ENCODE results near the gene DPM3.

The DPM3 gene

GRCh38 chr1:155108296-155108695, 32.0 kb downstream of the DPM3 start:
- no peaks in the 10 kb centered on the region for H3K36me3 ChIP-seq (replicated peaks; ENCODE audit: insufficient read depth, low read length)
- H3K9ac ChIP-seq (ENCODE audit: low read length) = no peak overlapping the region
- no peak overlapping the region for H3K4me3 ChIP-seq (ENCODE audit: low read length)
- no peaks in the 10 kb centered on the region for H3K9me3 ChIP-seq (replicated peaks; ENCODE audit: insufficient read depth, low read length)
- H4K20me1 ChIP-seq (ENCODE audit: insufficient read depth, low read length) = no peaks in the 10 kb centered on the region
- H3K27me3 ChIP-seq (replicated peaks; ENCODE audit: insufficient read depth, low read length) = peaks cover 21% of the 10 kb centered on the region
- H2AFZ ChIP-seq (ENCODE audit: low read length) = no peak overlapping the region
- H3F3A ChIP-seq (ENCODE audit: insufficient read depth, low read length) = no peaks in the 10 kb centered on the region
- no peak for TF ChIP-seq EZH2 (optimal IDR thresholded peaks at IDR 0.05; ENCODE audit: low read depth, low read length)
- TF ChIP-seq, protein P1, sequence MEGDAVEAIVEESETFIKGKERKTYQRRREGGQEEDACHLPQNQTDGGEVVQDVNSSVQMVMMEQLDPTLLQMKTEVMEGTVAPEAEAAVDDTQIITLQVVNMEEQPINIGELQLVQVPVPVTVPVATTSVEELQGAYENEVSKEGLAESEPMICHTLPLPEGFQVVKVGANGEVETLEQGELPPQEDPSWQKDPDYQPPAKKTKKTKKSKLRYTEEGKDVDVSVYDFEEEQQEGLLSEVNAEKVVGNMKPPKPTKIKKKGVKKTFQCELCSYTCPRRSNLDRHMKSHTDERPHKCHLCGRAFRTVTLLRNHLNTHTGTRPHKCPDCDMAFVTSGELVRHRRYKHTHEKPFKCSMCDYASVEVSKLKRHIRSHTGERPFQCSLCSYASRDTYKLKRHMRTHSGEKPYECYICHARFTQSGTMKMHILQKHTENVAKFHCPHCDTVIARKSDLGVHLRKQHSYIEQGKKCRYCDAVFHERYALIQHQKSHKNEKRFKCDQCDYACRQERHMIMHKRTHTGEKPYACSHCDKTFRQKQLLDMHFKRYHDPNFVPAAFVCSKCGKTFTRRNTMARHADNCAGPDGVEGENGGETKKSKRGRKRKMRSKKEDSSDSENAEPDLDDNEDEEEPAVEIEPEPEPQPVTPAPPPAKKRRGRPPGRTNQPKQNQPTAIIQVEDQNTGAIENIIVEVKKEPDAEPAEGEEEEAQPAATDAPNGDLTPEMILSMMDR (IDR thresholded peaks at IDR 0.05; ENCODE audit: low read length) = no peak
- no peak for TF ChIP-seq EZH2phosphoT487 (IDR thresholded peaks at IDR 0.05; ENCODE audit: low read length)
- no peaks in the 10 kb centered on the region for H3K9me2 ChIP-seq (replicated peaks; ENCODE audit: insufficient read depth, low read length)
- DNase-seq = no peak
- H3K4me1 ChIP-seq (ENCODE audit: low read length) = no peaks in the 10 kb centered on the region
- H3K4me2 ChIP-seq (ENCODE audit: low read depth, low read length) = no peak overlapping the region
- H3K79me2 ChIP-seq (ENCODE audit: low read length) = no peaks in the 10 kb centered on the region
- H3K27ac ChIP-seq (ENCODE audit: low read length) = no peak overlapping the region

DNA sequence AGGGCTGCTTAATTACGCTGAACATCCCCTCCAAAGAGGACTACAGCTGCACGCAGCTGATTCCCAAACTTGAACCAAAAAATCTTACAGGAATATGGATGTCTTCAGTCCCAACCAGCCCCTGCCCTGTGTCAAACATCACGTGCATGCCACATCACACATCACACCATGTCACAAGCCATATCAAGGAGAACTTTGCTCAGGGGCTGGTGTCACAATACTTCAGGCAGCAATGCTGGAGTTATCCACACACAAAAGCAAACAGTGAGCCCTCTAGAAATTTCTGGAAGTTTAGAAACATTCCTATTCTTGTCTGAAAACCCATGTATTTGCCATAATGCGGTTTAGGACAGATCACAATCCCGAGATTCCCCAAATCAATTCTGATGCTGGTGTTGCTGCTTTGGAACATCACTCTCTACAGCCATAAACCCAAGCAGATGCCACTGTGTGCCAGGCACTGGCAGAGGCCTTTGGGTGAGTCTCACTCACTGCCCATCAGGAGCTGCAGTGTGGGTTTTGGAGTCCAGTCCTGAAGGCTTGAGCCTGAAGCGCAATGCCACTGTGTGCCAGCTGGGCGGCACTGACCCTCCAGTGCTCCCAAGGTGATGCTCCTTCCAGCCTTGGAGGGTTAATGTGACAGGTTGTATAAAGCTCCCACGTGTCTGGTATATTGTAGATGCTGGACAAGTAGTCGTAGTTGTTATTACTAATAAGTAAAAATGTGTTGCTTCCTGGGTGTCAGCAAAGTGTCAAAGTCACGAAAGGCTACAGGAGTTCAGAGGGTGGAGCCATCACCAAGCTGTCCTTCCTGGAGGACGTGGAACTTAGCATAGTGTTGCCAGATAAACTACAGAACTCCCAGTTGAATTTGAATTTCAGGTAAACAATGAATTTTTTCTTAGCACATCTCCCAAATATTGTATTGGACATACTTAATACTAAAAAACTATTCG, 32.7 kb downstream of the DPM3 start:
- TF ChIP-seq, protein P1 (IDR thresholded peaks at IDR 0.05; ENCODE audit: low read length) = no peak
- no peak for TF ChIP-seq EZH2 (optimal IDR thresholded peaks at IDR 0.05; ENCODE audit: low read depth, low read length)
- no peak for TF ChIP-seq EZH2phosphoT487 (IDR thresholded peaks at IDR 0.05; ENCODE audit: low read length)
- Histone ChIP-seq H3K27ac (ENCODE audit: low read length) (no peak overlapping the region), H3K79me2 (ENCODE audit: low read length) (no peaks in the 10 kb centered on the region), H3K9ac (ENCODE audit: low read length) (no peak overlapping the region), H2AFZ (ENCODE audit: low read length) (no peak overlapping the region), H3K9me2 (replicated peaks; ENCODE audit: insufficient read depth, low read length) (no peaks in the 10 kb centered on the region), H3K36me3 (replicated peaks; ENCODE audit: insufficient read depth, low read length) (no peaks in the 10 kb centered on the region), H4K20me1 (ENCODE audit: insufficient read depth, low read length) (no peaks in the 10 kb centered on the region), H3K4me3 (ENCODE audit: low read length) (no peak overlapping the region), H3K4me2 (ENCODE audit: low read depth, low read length) (no peak overlapping the region), H3K4me1 (ENCODE audit: low read length) (no peaks in the 10 kb centered on the region), H3F3A (ENCODE audit: insufficient read depth, low read length) (no peaks in the 10 kb centered on the region), H3K27me3 (replicated peaks; ENCODE audit: insufficient read depth, low read length) (peaks cover 25% of the 10 kb centered on the region), H3K9me3 (replicated peaks; ENCODE audit: insufficient read depth, low read length) (no peaks in the 10 kb centered on the region)
- no peak for DNase-seq

DNA sequence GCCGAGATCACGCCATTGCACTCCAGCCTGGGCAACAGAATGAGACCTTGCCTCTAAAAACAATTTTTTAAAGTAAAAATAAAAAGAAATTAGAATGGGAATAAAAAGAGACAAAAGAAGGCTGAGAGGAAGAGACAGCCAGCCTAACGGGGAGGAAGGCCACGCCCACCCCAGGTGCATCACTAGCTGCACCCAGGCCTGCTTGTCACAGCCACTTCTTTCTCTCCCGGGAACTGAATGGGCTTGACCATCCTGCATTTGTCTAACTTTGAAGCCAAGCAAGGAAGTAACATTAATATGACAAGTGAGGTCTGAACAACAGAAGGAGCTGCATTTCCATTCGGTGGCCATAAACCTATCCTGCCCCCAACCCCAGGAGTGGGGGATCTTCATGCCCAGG, 33.5 kb downstream of the DPM3 start:
- Histone ChIP-seq H3K4me1 (ENCODE audit: low read length) (no peaks in the 10 kb centered on the region), H3K9me2 (replicated peaks; ENCODE audit: insufficient read depth, low read length) (no peaks in the 10 kb centered on the region), H3K4me3 (ENCODE audit: low read length) (no peak overlapping the region), H3K27me3 (replicated peaks; ENCODE audit: insufficient read depth, low read length) (peaks cover 30% of the 10 kb centered on the region), H3K9ac (ENCODE audit: low read length) (no peak overlapping the region), H2AFZ (ENCODE audit: low read length) (no peak overlapping the region), H3K36me3 (replicated peaks; ENCODE audit: insufficient read depth, low read length) (no peaks in the 10 kb centered on the region), H4K20me1 (ENCODE audit: insufficient read depth, low read length) (no peaks in the 10 kb centered on the region), H3F3A (ENCODE audit: insufficient read depth, low read length) (no peaks in the 10 kb centered on the region), H3K9me3 (replicated peaks; ENCODE audit: insufficient read depth, low read length) (no peaks in the 10 kb centered on the region), H3K27ac (ENCODE audit: low read length) (no peak overlapping the region), H3K79me2 (ENCODE audit: low read length) (no peaks in the 10 kb centered on the region), H3K4me2 (ENCODE audit: low read depth, low read length) (no peak overlapping the region)
- TF ChIP-seq EZH2 (optimal IDR thresholded peaks at IDR 0.05; ENCODE audit: low read depth, low read length) (no peak), EZH2phosphoT487 (IDR thresholded peaks at IDR 0.05; ENCODE audit: low read length) (no peak)
- TF ChIP-seq, protein P1 (IDR thresholded peaks at IDR 0.05; ENCODE audit: low read length) = no peak
- DNase-seq = peak; percentile 29
